GM23338 (cell line): Measurements from ENCODE around the gene ZRANB2. TPM values are rescaled to one million over a fixed set of nuclear protein-coding genes. Genes with fewer than 3 reads are reported as not detected.

Experiments used
- ATAC-seq: fragments of 200-7000 bp; cut with Tn5 transposase; 3 replicates; pipeline ENCODE4 v1.9.1; 2020
- DNase-seq: peaks from one replicate; pipeline ENCODE4 v3.0.0-alpha.2; 2015; ENCODE audit warnings: low spot score
- H2AFZ ChIP-seq: fragments of 200-600 bp; sonication (generic); 2 replicates; pipeline ENCODE4 v1.8.0; 2016; ENCODE audit warnings: antibody characterized with exemption, mild to moderate bottlenecking, moderate library complexity
- H3F3A ChIP-seq: fragments of 200-600 bp; sonication (generic); replicated peaks from 2 replicates; pipeline ENCODE4 v1.8.0; 2017; ENCODE audit warnings: antibody characterized with exemption, mixed run types, low read depth
- H3K27ac ChIP-seq: fragments of 200-600 bp; sonication (generic); 2 replicates; pipeline ENCODE4 v1.6.1; 2016; ENCODE audit warnings: low read depth
- H3K27me3 ChIP-seq: fragments of 200-600 bp; sonication (generic); 2 replicates; pipeline ENCODE4 v1.8.0; 2016; ENCODE audit warnings: mild to moderate bottlenecking, mixed run types, moderate library complexity; ENCODE audit not compliant: insufficient read depth
- H3K36me3 ChIP-seq: fragments of 200-600 bp; sonication (generic); 2 replicates; pipeline ENCODE4 v1.8.0; 2016; ENCODE audit warnings: mild to moderate bottlenecking; ENCODE audit not compliant: insufficient read depth
- H3K4me1 ChIP-seq: fragments of 200-600 bp; sonication (generic); 2 replicates; pipeline ENCODE4 v1.8.0; 2016; ENCODE audit warnings: mild to moderate bottlenecking, moderate library complexity; ENCODE audit not compliant: insufficient read depth
- H3K4me2 ChIP-seq: fragments of 200-600 bp; sonication (generic); 2 replicates; pipeline ENCODE4 v1.7.1; 2017; ENCODE audit warnings: mixed run types
- H3K4me3 ChIP-seq: fragments of 200-600 bp; sonication (generic); 2 replicates; pipeline ENCODE4 v1.6.1; 2016; ENCODE audit warnings: mixed run types
- H3K79me2 ChIP-seq: fragments of 200-600 bp; sonication (generic); replicated peaks from 2 replicates; pipeline ENCODE4 v1.8.0; 2017; ENCODE audit warnings: mild to moderate bottlenecking; ENCODE audit not compliant: insufficient read depth
- H3K9me2 ChIP-seq: fragments of 200-600 bp; sonication (generic); 2 replicates; pipeline ENCODE4 v1.8.0; 2017; ENCODE audit not compliant: insufficient read depth
- H4K20me1 ChIP-seq: fragments of 200-600 bp; sonication (generic); replicated peaks from 2 replicates; pipeline ENCODE4 v1.8.0; 2017; ENCODE audit warnings: mild to moderate bottlenecking; ENCODE audit not compliant: insufficient read depth
- H3K27ac Mint-ChIP-seq: 2 replicates; pipeline ENCODE4 v1.8.0; 2020; ENCODE audit warnings: inconsistent platforms, mild to moderate bottlenecking, moderate library complexity, mixed read lengths
- H3K27me3 Mint-ChIP-seq: 3 replicates; pipeline ENCODE4 v1.8.0; 2022; ENCODE audit warnings: low read depth, mild to moderate bottlenecking, moderate library complexity, mixed read lengths, inconsistent platforms; ENCODE audit not compliant: insufficient read depth, poor library complexity
- H3K36me3 Mint-ChIP-seq: 3 replicates; pipeline ENCODE4 v1.8.0; 2021; ENCODE audit warnings: low read depth, mild to moderate bottlenecking, inconsistent platforms, moderate library complexity, mixed read lengths
- H3K4me1 Mint-ChIP-seq: 3 replicates; pipeline ENCODE4 v1.8.0; 2020; ENCODE audit warnings: mild to moderate bottlenecking, inconsistent platforms, mixed read lengths
- H3K4me3 Mint-ChIP-seq: 3 replicates; pipeline ENCODE4 v1.8.0; 2021; ENCODE audit warnings: moderate library complexity, mild to moderate bottlenecking, inconsistent platforms, mixed read lengths
- H3K9me3 Mint-ChIP-seq: 3 replicates; pipeline ENCODE4 v1.8.0; 2020; ENCODE audit warnings: moderate library complexity, mild to moderate bottlenecking, inconsistent platforms, mixed read lengths
- ETS1 ChIP-seq: IDR thresholded peaks from 2 replicates; pipeline ENCODE4 v1.6.1; 2016; ENCODE audit warnings: antibody characterized with exemption
- EZH2 ChIP-seq: fragments of 200-600 bp; sonication (generic); IDR thresholded peaks from one replicate; pipeline ENCODE4 v1.8.0; 2017; ENCODE audit warnings: antibody characterized with exemption, mild to moderate bottlenecking, low read depth; ENCODE audit not compliant: unreplicated experiment
- JUNB ChIP-seq: IDR thresholded peaks from one replicate; pipeline ENCODE4 v1.6.1; 2016; ENCODE audit warnings: antibody characterized with exemption; ENCODE audit not compliant: unreplicated experiment
- POLR2AphosphoS5 ChIP-seq: IDR thresholded peaks from 2 replicates; pipeline ENCODE4 v1.6.1; 2016; ENCODE audit warnings: antibody characterized with exemption, low read depth
- STAT1 ChIP-seq: IDR thresholded peaks from one replicate; pipeline ENCODE4 v1.6.1; 2016; ENCODE audit warnings: antibody characterized with exemption; ENCODE audit not compliant: unreplicated experiment
- ZNF114 ChIP-seq: fragments of 250-450 bp; sonication (Bioruptor Pico); IDR thresholded peaks from 2 replicates; pipeline ENCODE4 v1.5.0; 2020; ENCODE audit warnings: mild to moderate bottlenecking, moderate library complexity
- ZNF331 ChIP-seq: fragments of 250-450 bp; sonication (Bioruptor Pico); IDR thresholded peaks from 2 replicates; pipeline ENCODE4 v1.5.0; 2020; ENCODE audit warnings: low read depth, mild to moderate bottlenecking, moderate library complexity
- ZNF462 ChIP-seq: fragments of 250-450 bp; sonication (Bioruptor Pico); IDR thresholded peaks from 2 replicates; pipeline ENCODE4 v1.5.0; 2020; ENCODE audit warnings: mild to moderate bottlenecking, moderate library complexity
- polyA plus RNA-seq: library from polyadenylated mRNA; unstranded; fragments of >200 nt; fragmentation: Nextera tagmentation; extraction: Ambion mirVana; gene quantifications from 2 replicates; pipeline ENCODE4 v1.2.1, GENCODE V29; 2016
- total RNA-seq: library from RNA; depleted of rRNA; stranded (reverse); fragments of >200 nt; shearing (Covaris generic); gene quantifications from 2 replicates; pipeline ENCODE4 v1.2.3, GENCODE V29; 2014
- TF ChIP-seq, protein P1 (sequence below): IDR thresholded peaks from one replicate; pipeline ENCODE4 v1.6.1; 2018; ENCODE audit warnings: antibody characterized with exemption; ENCODE audit not compliant: unreplicated experiment

ZRANB2 gene
- total and polyA plus RNA-seq, 2 experiments from 2014 or later: 84.9 to 170 TPM

- Histone ChIP-seq H4K20me1 (no peaks in the 10 kb centered on the region), H3K27me3 (peaks cover 3% of the 10 kb centered on the region; the same call in 1 of the 2 replicates), H3K79me2 (no peaks in the 10 kb centered on the region), H3K4me3 (no peak overlapping the region), H3K36me3 (no peaks in the 10 kb centered on the region), H3K9me2 (no peaks in the 10 kb centered on the region), H3K4me1 (no peaks in the 10 kb centered on the region), H3F3A (no peaks in the 10 kb centered on the region), H3K27ac (no peak overlapping the region), H3K4me2 (no peak overlapping the region), H2AFZ (no peak overlapping the region)
- DNase-seq (no peak), ATAC-seq (no peak)
- no peak for TF ChIP-seq ZNF331 (CRISPR knock-in tag)
- no peak for TF ChIP-seq EZH2
- TF ChIP-seq, protein P1, sequence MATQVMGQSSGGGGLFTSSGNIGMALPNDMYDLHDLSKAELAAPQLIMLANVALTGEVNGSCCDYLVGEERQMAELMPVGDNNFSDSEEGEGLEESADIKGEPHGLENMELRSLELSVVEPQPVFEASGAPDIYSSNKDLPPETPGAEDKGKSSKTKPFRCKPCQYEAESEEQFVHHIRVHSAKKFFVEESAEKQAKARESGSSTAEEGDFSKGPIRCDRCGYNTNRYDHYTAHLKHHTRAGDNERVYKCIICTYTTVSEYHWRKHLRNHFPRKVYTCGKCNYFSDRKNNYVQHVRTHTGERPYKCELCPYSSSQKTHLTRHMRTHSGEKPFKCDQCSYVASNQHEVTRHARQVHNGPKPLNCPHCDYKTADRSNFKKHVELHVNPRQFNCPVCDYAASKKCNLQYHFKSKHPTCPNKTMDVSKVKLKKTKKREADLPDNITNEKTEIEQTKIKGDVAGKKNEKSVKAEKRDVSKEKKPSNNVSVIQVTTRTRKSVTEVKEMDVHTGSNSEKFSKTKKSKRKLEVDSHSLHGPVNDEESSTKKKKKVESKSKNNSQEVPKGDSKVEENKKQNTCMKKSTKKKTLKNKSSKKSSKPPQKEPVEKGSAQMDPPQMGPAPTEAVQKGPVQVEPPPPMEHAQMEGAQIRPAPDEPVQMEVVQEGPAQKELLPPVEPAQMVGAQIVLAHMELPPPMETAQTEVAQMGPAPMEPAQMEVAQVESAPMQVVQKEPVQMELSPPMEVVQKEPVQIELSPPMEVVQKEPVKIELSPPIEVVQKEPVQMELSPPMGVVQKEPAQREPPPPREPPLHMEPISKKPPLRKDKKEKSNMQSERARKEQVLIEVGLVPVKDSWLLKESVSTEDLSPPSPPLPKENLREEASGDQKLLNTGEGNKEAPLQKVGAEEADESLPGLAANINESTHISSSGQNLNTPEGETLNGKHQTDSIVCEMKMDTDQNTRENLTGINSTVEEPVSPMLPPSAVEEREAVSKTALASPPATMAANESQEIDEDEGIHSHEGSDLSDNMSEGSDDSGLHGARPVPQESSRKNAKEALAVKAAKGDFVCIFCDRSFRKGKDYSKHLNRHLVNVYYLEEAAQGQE: no peak
- no peak for TF ChIP-seq ZNF462 (CRISPR knock-in tag)
- no peak for TF ChIP-seq POLR2AphosphoS5
- no peak for TF ChIP-seq ZNF114 (CRISPR knock-in tag)
- no peak for TF ChIP-seq JUNB
- TF ChIP-seq STAT1: no peak
- no peak for TF ChIP-seq ETS1
- Mint-ChIP-seq H3K9me3 (no peaks in the 10 kb centered on the region), H3K27me3 (peaks cover 3% of the 10 kb centered on the region), H3K4me1 (no peaks in the 10 kb centered on the region; the same call in 2 of the 3 replicates), H3K27ac (no peak overlapping the region), H3K36me3 (no peaks in the 10 kb centered on the region), H3K4me3 (no peak overlapping the region)
Measured at GRCh38 chr1:71089536-71090270, 8.9 kb upstream of the ZRANB2 start.
